Stimulated activated CD4-positive, alpha-beta T cell treated with anti-CD3 and anti-CD28 coated beads, Interleukin-4, amount 100 ng/mL, for 4 hours (primary cell): ENCODE results near the gene C11orf98.
"Not testable (repeated sequence)": the region's sequence is repeated elsewhere in the genome, so short reads cannot be mapped to it uniquely, and the experiment has no call there.

ENCODE experiments used
- DNase-seq, 2 experiments: peaks; one replicate each; pipeline ENCODE4 v3.0.0-alpha.2; 2020

Gene C11orf98

GRCh38 chr11:62665075-62665598 is at the start of gene C11orf98, which contains the start of gene CSKMT:
C11orf98 (minus strand) TSS chr11:62665210; CDS start chr11:62665169, 41 bp downstream.
CSKMT (plus strand) TSS chr11:62665312; CDS start chr11:62665880, 568 bp downstream.
- peak; percentile 93 to 94 for DNase-seq

GRCh38 chr11:62713343-62713742 is 48.3 kb upstream of the C11orf98 start:
- DNase-seq, result no peak

- DNase-seq, result no peak
Observed at GRCh38 chr11:62712861-62713260, 47.9 kb upstream of the C11orf98 start.

- no peak for DNase-seq
Observed at GRCh38 chr11:62712276-62712812, 47.3 kb upstream of the C11orf98 start.

GRCh38 chr11:62710001-62710345 is 45.0 kb upstream of the C11orf98 start:
- DNase-seq, result no peak

GRCh38 chr11:62709247-62710000 is 44.4 kb upstream of the C11orf98 start:
- DNase-seq, result peak; percentile 89 to 97

- peak; percentile 32 to 42 for DNase-seq
Observed at GRCh38 chr11:62708793-62709192, 43.8 kb upstream of the C11orf98 start.

- DNase-seq, result no peak
Observed at GRCh38 chr11:62708392-62708791, 43.4 kb upstream of the C11orf98 start.

- no peak for DNase-seq
Observed at GRCh38 chr11:62707277-62707861, 42.4 kb upstream of the C11orf98 start, which contains the start of the genes BSCL2 and GNG3. BSCL2 (minus strand) TSS chr11:62707424; CDS start chr11:62707195, 229 bp downstream. GNG3 (plus strand) TSS chr11:62707676; CDS start chr11:62708296, 620 bp downstream.

- DNase-seq, result no peak
Observed at GRCh38 chr11:62706850-62707247, 41.8 kb upstream of the C11orf98 start.

GRCh38 chr11:62705880-62706849 is 41.2 kb upstream of the C11orf98 start:
- DNase-seq, result peak; percentile 92 to 96

- DNase-seq, result no peak
Observed at GRCh38 chr11:62705413-62705812, 40.4 kb upstream of the C11orf98 start.

GRCh38 chr11:62703921-62704320 is 38.9 kb upstream of the C11orf98 start:
- DNase-seq, result not testable (repeated sequence)

GRCh38 chr11:62702246-62702645 is 37.2 kb upstream of the C11orf98 start:
- no peak for DNase-seq

- DNase-seq, result peak; percentile 69 to 74
Observed at GRCh38 chr11:62694455-62695167, 29.6 kb upstream of the C11orf98 start.

- not testable (repeated sequence) for DNase-seq
Observed at GRCh38 chr11:62693624-62694023, 28.6 kb upstream of the C11orf98 start.

- no peak for DNase-seq
Observed at GRCh38 chr11:62689421-62690183, 24.6 kb upstream of the C11orf98 start, which contains the start of gene LRRN4CL. LRRN4CL (minus strand) TSS chr11:62689530; CDS start chr11:62688508, 1,022 bp downstream.

- DNase-seq, result no peak
Observed at GRCh38 chr11:62688491-62688890, 23.5 kb upstream of the C11orf98 start.

GRCh38 chr11:62687508-62688396 is 22.7 kb upstream of the C11orf98 start:
- no peak for DNase-seq

- no peak for DNase-seq
Observed at GRCh38 chr11:62682518-62682917, 17.5 kb upstream of the C11orf98 start.
